DND-41 (cell line): ENCODE measurements around the gene DCLK2.

ENCODE experiments used
- ATAC-seq: fragments of 200-7000 bp; cut with Tn5 transposase; 3 replicates; pipeline ENCODE4 v1.9.1; 2021; ENCODE audit warnings: low read depth; ENCODE audit not compliant: insufficient read depth
- DNase-seq: peaks from one replicate; pipeline ENCODE4 v3.0.0-alpha.2; 2020
- H2AFZ ChIP-seq: 2 replicates; pipeline ENCODE4 v1.6.0; 2012; ENCODE audit warnings: low read depth, low read length
- H3K27ac ChIP-seq: 2 replicates; pipeline ENCODE4 v1.5.1; 2012; ENCODE audit warnings: low read length, inconsistent platforms
- H3K27me3 ChIP-seq: fragments of 200-600 bp; sonication (generic); 2 replicates; pipeline ENCODE4 v1.6.0; 2012; ENCODE audit warnings: low read length, mild to moderate bottlenecking, inconsistent platforms; ENCODE audit not compliant: insufficient read depth, poor library complexity
- H3K36me3 ChIP-seq: 2 replicates; pipeline ENCODE4 v1.5.1; 2012; ENCODE audit warnings: low read length, inconsistent platforms; ENCODE audit not compliant: insufficient read depth
- H3K4me1 ChIP-seq: 2 replicates; pipeline ENCODE4 v1.5.1; 2012; ENCODE audit warnings: mild to moderate bottlenecking, low read length; ENCODE audit not compliant: insufficient read depth
- H3K4me2 ChIP-seq: 2 replicates; pipeline ENCODE4 v1.6.0; 2012; ENCODE audit warnings: mild to moderate bottlenecking, moderate library complexity, low read length, inconsistent platforms; ENCODE audit not compliant: insufficient read depth
- H3K4me3 ChIP-seq, 2 experiments: fragments of 200-600 bp in 1 of 2; shearing (Covaris generic) in 1 of 2; 2 replicates each; pipeline ENCODE4 v1.5.1; 2012 to 2016; ENCODE audit warnings: inconsistent platforms in 2 of 2, low read length in 2 of 2, mild to moderate bottlenecking in 2 of 2, low read depth in 1 of 2, moderate library complexity in 1 of 2
- H3K79me2 ChIP-seq: 2 replicates; pipeline ENCODE4 v1.6.0; 2012; ENCODE audit warnings: low read length, inconsistent platforms; ENCODE audit not compliant: insufficient read depth
- H3K9ac ChIP-seq: 2 replicates; pipeline ENCODE4 v1.6.0; 2012; ENCODE audit warnings: low read depth, mild to moderate bottlenecking, inconsistent platforms, low read length, moderate library complexity
- H3K9me3 ChIP-seq: 2 replicates; pipeline ENCODE4 v1.5.1; 2012; ENCODE audit warnings: low read length, moderate library complexity, mild to moderate bottlenecking, inconsistent platforms; ENCODE audit not compliant: insufficient read depth, severe bottlenecking
- H4K20me1 ChIP-seq: 2 replicates; pipeline ENCODE4 v1.6.0; 2012; ENCODE audit warnings: low read length; ENCODE audit not compliant: insufficient read depth
- CTCF ChIP-seq: IDR thresholded peaks from 2 replicates; pipeline ENCODE4 v1.5.1; 2012; ENCODE audit warnings: borderline replicate concordance, low read length, moderate library complexity, mild to moderate bottlenecking; ENCODE audit not compliant: poor library complexity, severe bottlenecking; ENCODE audit errors: extremely low read depth
- EZH2 ChIP-seq: IDR thresholded peaks from 3 replicates; pipeline ENCODE4 v1.6.1; 2012; ENCODE audit warnings: borderline replicate concordance, low read depth, mild to moderate bottlenecking, moderate library complexity, low read length, inconsistent platforms; ENCODE audit not compliant: severe bottlenecking

The DCLK2 gene

GRCh38 chr4:150242820-150243458, 164.7 kb downstream of the DCLK2 start:
- ATAC-seq (peak; percentile 53; the same call in 1 of the 3 replicates), DNase-seq (peak; percentile 25)
- H3K9me3 ChIP-seq: no peaks in the 10 kb centered on the region
- H4K20me1 ChIP-seq: no peaks in the 10 kb centered on the region
- H3K4me2 ChIP-seq: no peak overlapping the region
- TF ChIP-seq EZH2 (no peak), CTCF (peak; percentile 84)
- H3K9ac ChIP-seq: no peak overlapping the region
- H3K4me3 ChIP-seq: no peak overlapping the region
- H3K36me3 ChIP-seq: no peaks in the 10 kb centered on the region
- no peak overlapping the region for H2AFZ ChIP-seq
- H3K4me1 ChIP-seq: no peaks in the 10 kb centered on the region
- H3K79me2 ChIP-seq: no peaks in the 10 kb centered on the region
- H3K27me3 ChIP-seq: no peaks in the 10 kb centered on the region
- H3K27ac ChIP-seq: no peak overlapping the region

GRCh38 chr4:150243932-150244331, 165.7 kb downstream of the DCLK2 start:
- ATAC-seq (no peak), DNase-seq (no peak)
- Histone ChIP-seq H3K4me1 (no peaks in the 10 kb centered on the region), H3K27ac (no peak overlapping the region), H3K9me3 (no peaks in the 10 kb centered on the region), H3K4me3 (no peak overlapping the region), H3K9ac (no peak overlapping the region), H3K79me2 (no peaks in the 10 kb centered on the region), H3K36me3 (no peaks in the 10 kb centered on the region), H3K4me2 (no peak overlapping the region), H2AFZ (no peak overlapping the region), H4K20me1 (no peaks in the 10 kb centered on the region), H3K27me3 (no peaks in the 10 kb centered on the region)
- TF ChIP-seq EZH2 (no peak), CTCF (no peak)

DNA sequence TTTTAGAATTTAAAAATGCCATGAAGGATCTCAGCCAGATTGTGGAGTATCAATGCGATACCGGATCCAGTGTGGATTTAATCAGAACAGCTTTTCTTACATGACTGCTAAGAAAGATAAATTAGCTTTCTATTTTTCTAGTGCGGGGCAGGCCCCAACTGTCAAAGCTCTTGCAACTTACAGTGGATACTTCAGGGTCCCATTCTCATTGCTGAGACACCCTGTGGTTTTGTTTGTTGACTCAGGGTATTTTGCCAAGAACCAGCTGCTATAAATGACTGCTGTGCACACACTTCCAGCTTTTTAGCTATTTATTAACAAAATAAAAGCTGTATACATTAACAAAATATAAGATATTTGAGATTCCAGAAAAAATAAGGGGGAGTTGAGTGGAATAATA, 166.4 kb downstream of the DCLK2 start:
- Histone ChIP-seq H3K36me3 (no peaks in the 10 kb centered on the region), H3K9ac (no peak overlapping the region), H3K27ac (no peak overlapping the region), H3K4me3 (no peak overlapping the region), H3K27me3 (no peaks in the 10 kb centered on the region), H2AFZ (no peak overlapping the region), H3K9me3 (no peaks in the 10 kb centered on the region), H3K79me2 (no peaks in the 10 kb centered on the region), H3K4me2 (no peak overlapping the region), H4K20me1 (no peaks in the 10 kb centered on the region), H3K4me1 (no peaks in the 10 kb centered on the region)
- ATAC-seq (no peak), DNase-seq (no peak)
- TF ChIP-seq CTCF (no peak), EZH2 (no peak)

DNA sequence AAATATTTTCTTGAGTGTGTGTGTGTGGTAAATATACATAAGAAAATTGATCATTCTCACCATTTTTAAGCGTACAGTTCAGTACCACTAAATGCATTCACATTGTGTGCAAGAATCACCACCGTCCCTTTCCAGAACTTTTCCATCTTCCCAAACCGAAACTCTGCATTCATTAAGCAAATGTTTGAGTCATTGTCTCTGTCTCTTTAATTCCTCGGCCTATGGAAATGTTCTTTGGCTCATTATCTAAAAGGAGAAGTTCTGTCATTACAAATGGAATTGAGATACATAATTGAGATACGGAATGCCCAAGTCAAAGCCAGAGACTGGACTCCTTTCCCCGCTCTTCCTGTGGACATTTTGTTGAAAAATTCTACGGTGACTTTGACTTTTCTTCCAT, 168.9 kb downstream of the DCLK2 start:
- Histone ChIP-seq H2AFZ (no peak overlapping the region), H3K4me2 (no peak overlapping the region), H4K20me1 (no peaks in the 10 kb centered on the region), H3K4me1 (no peaks in the 10 kb centered on the region), H3K4me3 (no peak overlapping the region), H3K36me3 (no peaks in the 10 kb centered on the region), H3K27ac (no peak overlapping the region), H3K79me2 (no peaks in the 10 kb centered on the region), H3K27me3 (no peaks in the 10 kb centered on the region), H3K9ac (no peak overlapping the region), H3K9me3 (no peaks in the 10 kb centered on the region)
- DNase-seq (no peak), ATAC-seq (no peak)
- TF ChIP-seq CTCF (no peak), EZH2 (no peak)
